ENCODE data around the gene RNASEH2B.

The RNASEH2B gene

DNA sequence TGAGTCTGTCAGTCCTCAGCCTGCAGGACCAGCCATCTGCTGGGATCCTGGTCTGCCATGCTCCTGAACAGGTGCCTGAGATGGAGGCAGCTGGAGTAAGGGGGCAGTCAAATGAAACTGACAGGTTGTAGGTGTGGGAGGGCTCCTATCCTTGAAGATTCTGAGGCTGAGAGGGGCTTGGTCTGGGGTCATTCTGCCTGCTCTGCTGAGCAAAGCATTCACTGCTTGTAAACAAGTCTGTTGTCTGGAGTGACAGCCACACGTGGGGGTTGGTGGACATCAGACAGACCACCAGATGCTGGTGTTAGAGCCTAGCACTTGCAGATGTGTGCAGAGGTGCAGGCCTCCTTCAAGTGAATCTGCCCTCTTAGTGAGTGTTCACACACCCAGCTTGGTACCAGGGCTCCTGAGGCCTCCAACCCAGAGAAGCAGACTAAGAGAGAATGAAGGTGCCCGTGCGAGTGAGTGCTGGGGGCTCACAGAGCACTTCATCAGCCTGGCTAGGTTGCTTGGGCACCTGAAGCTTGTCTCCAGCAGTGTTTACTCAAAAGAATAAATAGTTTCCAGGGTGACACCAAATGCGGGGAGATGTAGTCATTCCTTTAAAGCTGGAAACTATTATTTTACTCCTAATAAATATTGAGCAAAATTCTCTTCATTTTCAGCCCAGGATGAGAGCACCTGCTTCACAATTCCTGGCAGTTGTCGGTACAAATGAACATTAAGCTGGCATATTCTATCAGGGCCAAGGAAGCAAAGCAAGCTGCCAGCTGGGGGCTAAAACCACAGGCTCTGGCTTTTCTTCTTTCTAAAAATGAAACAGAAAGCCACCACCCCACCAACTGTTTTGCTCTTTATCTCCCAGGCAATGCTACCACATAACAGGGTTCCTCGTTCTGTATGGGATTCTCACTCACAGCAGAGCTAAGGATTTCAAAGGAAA, 82.3 kb downstream of the RNASEH2B start:
- H3K9me3 ChIP-seq (ENCODE audit: control insufficient read depth, insufficient read depth, low read length), result no peaks in the 10 kb centered on the region
- WGBS (ENCODE audit: insufficient coverage, insufficient read length), result no CpG with 5 or more reads among the region's 6 CpGs
- H3K4me1 ChIP-seq (ENCODE audit: control insufficient read depth, insufficient read depth, low read length), result 0 out of 2 replicates have a peak, but pooled peaks cover 3% of the 10 kb centered on the region
- H3K4me3 ChIP-seq (ENCODE audit: low read length), result no peak overlapping the region
- DNase-seq (ENCODE audit: low read depth, low spot score), result no peak
- no peak overlapping the region for H3K27ac ChIP-seq (ENCODE audit: low read length)
- no peaks in the 10 kb centered on the region; the same call in 1 of the 2 replicates for H3K27me3 ChIP-seq (ENCODE audit: control insufficient read depth, insufficient read depth, low read length)
- no peaks in the 10 kb centered on the region for H3K36me3 ChIP-seq (ENCODE audit: control insufficient read depth, insufficient read depth, low read length)

DNA sequence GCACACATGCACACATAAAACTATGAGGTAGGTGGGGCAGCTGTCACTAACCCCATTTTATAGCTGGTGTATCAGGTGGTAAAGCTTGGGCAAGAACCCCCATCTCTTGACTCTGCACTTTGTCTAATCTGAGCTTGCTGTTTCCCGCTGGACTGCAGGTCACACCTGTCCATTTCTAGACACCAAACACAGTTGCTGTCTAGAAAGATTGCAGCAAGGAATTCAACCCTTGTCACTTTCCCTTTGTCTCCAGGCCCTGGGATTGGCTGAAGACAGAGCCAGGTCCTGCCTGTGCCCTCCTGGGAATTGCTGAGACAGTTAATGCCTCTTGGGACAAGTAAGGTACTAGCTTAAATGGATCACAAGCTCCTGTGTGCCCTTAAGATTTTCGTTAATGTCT, 83.8 kb downstream of the RNASEH2B start:
- Histone ChIP-seq H3K4me3 (ENCODE audit: low read length) (no peak overlapping the region), H3K4me1 (ENCODE audit: control insufficient read depth, insufficient read depth, low read length) (0 out of 2 replicates have a peak, but pooled peaks cover 3% of the 10 kb centered on the region), H3K36me3 (ENCODE audit: control insufficient read depth, insufficient read depth, low read length) (no peaks in the 10 kb centered on the region), H3K27ac (ENCODE audit: low read length) (no peak overlapping the region), H3K27me3 (ENCODE audit: control insufficient read depth, insufficient read depth, low read length) (no peaks in the 10 kb centered on the region; the same call in 1 of the 2 replicates), H3K9me3 (ENCODE audit: control insufficient read depth, insufficient read depth, low read length) (no peaks in the 10 kb centered on the region)
- DNase-seq (ENCODE audit: low read depth, low spot score), result no peak
- no CpG with 5 or more reads among the region's 2 CpGs for WGBS (ENCODE audit: insufficient coverage, insufficient read length)

GRCh38 chr13:50993934-50994333, 84.3 kb downstream of the RNASEH2B start:
- Histone ChIP-seq H3K36me3 (ENCODE audit: control insufficient read depth, insufficient read depth, low read length) (no peaks in the 10 kb centered on the region), H3K27me3 (ENCODE audit: control insufficient read depth, insufficient read depth, low read length) (no peaks in the 10 kb centered on the region; the same call in 1 of the 2 replicates), H3K4me1 (ENCODE audit: control insufficient read depth, insufficient read depth, low read length) (0 out of 2 replicates have a peak, but pooled peaks cover 3% of the 10 kb centered on the region), H3K4me3 (ENCODE audit: low read length) (no peak overlapping the region), H3K9me3 (ENCODE audit: control insufficient read depth, insufficient read depth, low read length) (no peaks in the 10 kb centered on the region), H3K27ac (ENCODE audit: low read length) (no peak overlapping the region)
- WGBS (ENCODE audit: insufficient coverage, insufficient read length), result no CpG with 5 or more reads among the region's 3 CpGs
- no peak for DNase-seq (ENCODE audit: low read depth, low spot score)

GRCh38 chr13:50994651-50995050, 85.1 kb downstream of the RNASEH2B start:
- Histone ChIP-seq H3K9me3 (ENCODE audit: control insufficient read depth, insufficient read depth, low read length) (no peaks in the 10 kb centered on the region), H3K36me3 (ENCODE audit: control insufficient read depth, insufficient read depth, low read length) (no peaks in the 10 kb centered on the region), H3K4me3 (ENCODE audit: low read length) (no peak overlapping the region), H3K4me1 (ENCODE audit: control insufficient read depth, insufficient read depth, low read length) (0 out of 2 replicates have a peak, but pooled peaks cover 3% of the 10 kb centered on the region), H3K27ac (ENCODE audit: low read length) (no peak overlapping the region), H3K27me3 (ENCODE audit: control insufficient read depth, insufficient read depth, low read length) (no peaks in the 10 kb centered on the region; the same call in 1 of the 2 replicates)
- no CpG with 5 or more reads among the region's 9 CpGs for WGBS (ENCODE audit: insufficient coverage, insufficient read length)
- no peak for DNase-seq (ENCODE audit: low read depth, low spot score)

- Histone ChIP-seq H3K36me3 (ENCODE audit: control insufficient read depth, insufficient read depth, low read length) (no peaks in the 10 kb centered on the region), H3K27ac (ENCODE audit: low read length) (no peak overlapping the region), H3K27me3 (ENCODE audit: control insufficient read depth, insufficient read depth, low read length) (no peaks in the 10 kb centered on the region; the same call in 1 of the 2 replicates), H3K4me3 (ENCODE audit: low read length) (no peak overlapping the region), H3K4me1 (ENCODE audit: control insufficient read depth, insufficient read depth, low read length) (0 out of 2 replicates have a peak, but pooled peaks cover 3% of the 10 kb centered on the region), H3K9me3 (ENCODE audit: control insufficient read depth, insufficient read depth, low read length) (no peaks in the 10 kb centered on the region)
- DNase-seq (ENCODE audit: low read depth, low spot score), result no peak
- no CpG with 5 or more reads among the region's 4 CpGs for WGBS (ENCODE audit: insufficient coverage, insufficient read length)
Observed at GRCh38 chr13:50995854-50996253, 86.3 kb downstream of the RNASEH2B start.

GRCh38 chr13:50998326-50998725, 88.7 kb downstream of the RNASEH2B start:
- Histone ChIP-seq H3K36me3 (ENCODE audit: control insufficient read depth, insufficient read depth, low read length) (no peaks in the 10 kb centered on the region), H3K9me3 (ENCODE audit: control insufficient read depth, insufficient read depth, low read length) (no peaks in the 10 kb centered on the region), H3K27me3 (ENCODE audit: control insufficient read depth, insufficient read depth, low read length) (no peaks in the 10 kb centered on the region; the same call in 1 of the 2 replicates), H3K4me3 (ENCODE audit: low read length) (no peak overlapping the region), H3K27ac (ENCODE audit: low read length) (no peak overlapping the region), H3K4me1 (ENCODE audit: control insufficient read depth, insufficient read depth, low read length) (0 out of 2 replicates have a peak, but pooled peaks cover 2% of the 10 kb centered on the region)
- no peak for DNase-seq (ENCODE audit: low read depth, low spot score)
- no CpG with 5 or more reads among the region's 3 CpGs for WGBS (ENCODE audit: insufficient coverage, insufficient read length)

- H3K27me3 ChIP-seq (ENCODE audit: control insufficient read depth, insufficient read depth, low read length), result no peaks in the 10 kb centered on the region
- H3K4me3 ChIP-seq (ENCODE audit: low read length), result no peak overlapping the region
- no peaks in the 10 kb centered on the region for H3K36me3 ChIP-seq (ENCODE audit: control insufficient read depth, insufficient read depth, low read length)
- no peaks in the 10 kb centered on the region for H3K9me3 ChIP-seq (ENCODE audit: control insufficient read depth, insufficient read depth, low read length)
- no peaks in the 10 kb centered on the region for H3K4me1 ChIP-seq (ENCODE audit: control insufficient read depth, insufficient read depth, low read length)
- no peak for DNase-seq (ENCODE audit: low read depth, low spot score)
- no CpG with 5 or more reads among the region's 7 CpGs for WGBS (ENCODE audit: insufficient coverage, insufficient read length)
- no peak overlapping the region for H3K27ac ChIP-seq (ENCODE audit: low read length)
Observed at GRCh38 chr13:50999641-51000040, 90.0 kb downstream of the RNASEH2B start.

DNA sequence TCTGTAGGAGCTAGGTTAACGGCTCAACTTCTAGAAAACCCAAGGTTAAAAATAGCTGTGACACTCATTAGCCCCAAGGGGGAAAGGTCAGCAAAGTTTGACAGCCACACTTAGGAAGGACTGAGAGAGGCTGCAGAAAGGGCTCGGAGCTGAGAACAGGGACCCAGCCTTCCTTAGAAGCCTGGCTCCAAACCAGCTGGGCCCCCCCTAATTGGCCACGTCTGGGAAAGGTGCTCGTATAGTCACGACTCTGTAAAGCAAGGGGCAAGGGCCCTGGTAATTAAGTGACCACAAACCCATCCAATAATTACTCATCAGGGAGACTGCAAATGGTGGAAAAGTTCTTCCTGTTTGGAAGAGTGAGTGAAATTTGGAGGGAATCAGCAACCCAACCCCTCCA, 90.5 kb downstream of the RNASEH2B start:
- Histone ChIP-seq H3K4me1 (ENCODE audit: control insufficient read depth, insufficient read depth, low read length) (peaks cover 2% of the 10 kb centered on the region; the same call in 1 of the 2 replicates), H3K36me3 (ENCODE audit: control insufficient read depth, insufficient read depth, low read length) (no peaks in the 10 kb centered on the region), H3K9me3 (ENCODE audit: control insufficient read depth, insufficient read depth, low read length) (no peaks in the 10 kb centered on the region), H3K27me3 (ENCODE audit: control insufficient read depth, insufficient read depth, low read length) (no peaks in the 10 kb centered on the region), H3K4me3 (ENCODE audit: low read length) (no peak overlapping the region), H3K27ac (ENCODE audit: low read length) (no peak overlapping the region)
- no peak for DNase-seq (ENCODE audit: low read depth, low spot score)
- no CpG with 5 or more reads among the region's 5 CpGs for WGBS (ENCODE audit: insufficient coverage, insufficient read length)

DNA sequence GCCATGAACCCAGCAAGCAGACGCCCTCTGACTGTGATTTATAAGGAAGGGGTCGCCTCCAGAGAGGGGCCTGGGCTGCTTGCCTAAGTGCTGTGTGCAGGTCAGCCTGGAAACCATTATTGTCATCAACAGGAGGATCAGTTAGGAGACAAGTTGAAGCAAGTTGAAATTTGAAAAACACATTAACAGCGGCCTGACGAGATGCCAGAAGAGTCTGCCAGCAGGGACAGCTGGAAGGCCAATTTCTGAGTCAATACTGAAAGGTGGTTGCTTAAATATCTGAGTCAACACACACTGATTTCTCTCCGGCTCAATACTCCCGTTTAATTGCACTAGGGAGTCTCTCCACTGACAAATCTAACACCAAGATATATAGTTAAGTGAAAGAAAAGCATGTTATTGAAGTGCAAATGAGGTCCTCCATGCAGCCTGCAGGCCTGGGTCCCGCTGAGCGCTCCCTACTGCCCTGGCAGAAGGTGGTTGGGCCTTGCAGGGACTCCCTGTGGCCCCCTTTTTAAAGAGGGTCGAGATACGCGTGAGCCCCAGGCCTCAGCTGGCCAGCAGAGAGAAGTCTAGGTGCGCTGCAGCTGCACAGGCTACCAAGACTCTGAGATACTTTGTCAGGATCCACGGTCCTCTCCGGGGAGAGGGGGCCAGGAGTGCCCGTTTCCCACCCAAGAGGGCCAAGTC, 91.1 kb downstream of the RNASEH2B start:
- DNase-seq (ENCODE audit: low read depth, low spot score), result no peak
- peaks cover 4% of the 10 kb centered on the region for H3K4me1 ChIP-seq (ENCODE audit: control insufficient read depth, insufficient read depth, low read length)
- no peak overlapping the region for H3K4me3 ChIP-seq (ENCODE audit: low read length)
- no peaks in the 10 kb centered on the region for H3K36me3 ChIP-seq (ENCODE audit: control insufficient read depth, insufficient read depth, low read length)
- H3K27me3 ChIP-seq (ENCODE audit: control insufficient read depth, insufficient read depth, low read length), result no peaks in the 10 kb centered on the region
- H3K27ac ChIP-seq (ENCODE audit: low read length), result no peak overlapping the region
- WGBS (ENCODE audit: insufficient coverage, insufficient read length), result no CpG with 5 or more reads among the region's 15 CpGs
- H3K9me3 ChIP-seq (ENCODE audit: control insufficient read depth, insufficient read depth, low read length), result no peaks in the 10 kb centered on the region

- H3K36me3 ChIP-seq (ENCODE audit: control insufficient read depth, insufficient read depth, low read length), result no peaks in the 10 kb centered on the region
- H3K27ac ChIP-seq (ENCODE audit: low read length), result no peak overlapping the region
- no peaks in the 10 kb centered on the region for H3K9me3 ChIP-seq (ENCODE audit: control insufficient read depth, insufficient read depth, low read length)
- DNase-seq (ENCODE audit: low read depth, low spot score), result no peak
- no CpG with 5 or more reads among the region's 8 CpGs for WGBS (ENCODE audit: insufficient coverage, insufficient read length)
- peaks cover 4% of the 10 kb centered on the region for H3K4me1 ChIP-seq (ENCODE audit: control insufficient read depth, insufficient read depth, low read length)
- no peaks in the 10 kb centered on the region for H3K27me3 ChIP-seq (ENCODE audit: control insufficient read depth, insufficient read depth, low read length)
- H3K4me3 ChIP-seq (ENCODE audit: low read length), result no peak overlapping the region
Observed at GRCh38 chr13:51001335-51001734, 91.7 kb downstream of the RNASEH2B start.

Measured in iPS DF 6.9 (cell line).